K562 (cell line): Measurements from ENCODE around the gene IL21. TPM values are rescaled to one million over a fixed set of nuclear protein-coding genes. Genes with fewer than 3 reads are reported as not detected.

Experiments used
- ATAC-seq: fragments of 200-7000 bp; cut with Tn5 transposase; 3 replicates; pipeline ENCODE4 v1.9.1; 2020; ENCODE audit warnings: moderate library complexity
- BruUV-seq: library from RNA; stranded (reverse); fragments of 400-500 nt; replicated peaks from 2 replicates; lab custom pipeline; 2021; lab: Mats Ljungman, UMichigan
- CTCF ChIA-PET: fragments of 300-600 bp; formaldehyde crosslinking; extraction: SDS; loops from one replicate; lab custom pipeline; 2021; ENCODE audit warnings: low intra/inter-chr PET ratio; lab: Yijun Ruan, JAX
- POLR2A ChIA-PET: fragments of 300-600, 350-650 bp; sonication (Branson Sonifier 250); formaldehyde crosslinking; extraction: SDS; loops from one replicate; lab custom pipeline; 2021; ENCODE audit warnings: antibody characterized with exemption, inconsistent platforms; lab: Yijun Ruan, JAX
- DNase-seq, 4 experiments: peaks; one replicate each; pipeline versions ENCODE4 v3.0.0 to v3.0.0-alpha.2; 2011 to 2018; ENCODE audit warnings: low spot score in 3 of 4, mixed read lengths in 3 of 4; ENCODE audit errors: extremely low read depth in 1 of 4
- FAIRE-seq: peaks from 2 replicates; lab custom pipeline; 2011; peaks lifted over from hg19 to GRCh38; lab: Jason Lieb, UNC
- H2AFZ ChIP-seq: 2 replicates; pipeline ENCODE4 v1.6.0; 2011; ENCODE audit warnings: low read depth, low read length, control low read depth, inconsistent platforms
- H3K27ac ChIP-seq: fragments of 200-600 bp; 3 replicates; pipeline ENCODE4 v1.8.0; 2011; ENCODE audit warnings: low read depth, mild to moderate bottlenecking, control low read depth, inconsistent platforms, low read length, moderate library complexity, mixed read lengths; ENCODE audit errors: extremely low read depth
- H3K27me3 ChIP-seq, 2 experiments: fragments of 300-600 bp in 1 of 2; 2 replicates in 1 of 2; 3 replicates in 1 of 2; pipeline versions ENCODE4 v1.6.0 to v1.8.0; 2011; ENCODE audit warnings: inconsistent platforms in 2 of 2, low read length in 2 of 2, mild to moderate bottlenecking in 1 of 2, mixed read lengths in 1 of 2, moderate library complexity in 1 of 2; ENCODE audit not compliant: control insufficient read depth in 2 of 2, insufficient read depth in 2 of 2
- H3K36me3 ChIP-seq: fragments of 300-600 bp; 3 replicates; pipeline ENCODE4 v1.8.0; 2011; ENCODE audit warnings: mild to moderate bottlenecking, low read length, inconsistent platforms; ENCODE audit not compliant: control insufficient read depth, insufficient read depth
- H3K4me1 ChIP-seq, 2 experiments: fragments of 200-600 bp in 1 of 2; replicated peaks in 1 of 2; 2 replicates in 1 of 2; 3 replicates in 1 of 2; pipeline versions ENCODE4 v1.5.1 to v1.8.0; 2011; ENCODE audit warnings: inconsistent platforms in 2 of 2, low read length in 2 of 2, mild to moderate bottlenecking in 1 of 2, mixed read lengths in 1 of 2, moderate library complexity in 1 of 2; ENCODE audit not compliant: control insufficient read depth in 2 of 2, insufficient read depth in 2 of 2
- H3K4me2 ChIP-seq: 2 replicates; pipeline ENCODE4 v1.6.1; 2011; ENCODE audit warnings: low read length, control low read depth, inconsistent platforms, mixed read lengths; ENCODE audit not compliant: insufficient read depth
- H3K4me3 ChIP-seq: fragments of 200-600 bp; sonication (generic), shearing (Covaris generic); 2 replicates; pipeline ENCODE4 v1.5.1; 2016; ENCODE audit warnings: control low read depth, inconsistent platforms
- H3K79me2 ChIP-seq: fragments of 200-600 bp; 3 replicates; pipeline ENCODE4 v1.8.0; 2011; ENCODE audit warnings: low read length, inconsistent platforms; ENCODE audit not compliant: control insufficient read depth, insufficient read depth
- H3K9ac ChIP-seq, 2 experiments: 2 replicates each; pipeline versions ENCODE4 v1.6.0 to v1.6.1; 2011; ENCODE audit warnings: low read depth in 2 of 2, low read length in 2 of 2, control low read depth in 1 of 2, inconsistent platforms in 1 of 2, mild to moderate bottlenecking in 1 of 2, mixed read lengths in 1 of 2; ENCODE audit not compliant: insufficient read depth in 1 of 2
- H3K9me1 ChIP-seq: one replicate; pipeline ENCODE4 v1.6.0; 2011; ENCODE audit warnings: inconsistent platforms, mild to moderate bottlenecking, low read length, moderate library complexity; ENCODE audit not compliant: control insufficient read depth, insufficient read depth
- H3K9me3 ChIP-seq: replicated peaks from 2 replicates; pipeline ENCODE4 v1.5.1; 2011; ENCODE audit warnings: low read depth, low read length, inconsistent platforms; ENCODE audit not compliant: control insufficient read depth, insufficient read depth
- H4K20me1 ChIP-seq: replicated peaks from 2 replicates; pipeline ENCODE4 v1.6.1; 2011; ENCODE audit warnings: low read length, inconsistent platforms, mixed read lengths; ENCODE audit not compliant: control insufficient read depth, insufficient read depth
- BRCA1 ChIP-seq, 2 experiments: fragments of 450-650 bp in 1 of 2; sonication (generic) in 1 of 2; formaldehyde crosslinking in 1 of 2; IDR thresholded peaks; 2 replicates each; pipeline versions ENCODE4 v1.5.0 to v1.6.1; 2017 to 2020; ENCODE audit warnings: mild to moderate bottlenecking in 1 of 2, missing genetic modification reagents in 1 of 2
- E2F3 ChIP-seq: fragments of 250-450 bp; sonication (Bioruptor Pico); IDR thresholded peaks from 2 replicates; pipeline ENCODE4 v1.4.0; 2020; ENCODE audit warnings: mild to moderate bottlenecking
- GABPA ChIP-seq: fragments of 200-800 bp; sonication (Bioruptor generic); conservative IDR thresholded peaks from 2 replicates; pipeline ENCODE4 v1.6.1; 2016; ENCODE audit warnings: low read depth, missing genetic modification characterization, missing compliant biosample characterization
- MCM5 ChIP-seq: fragments of 450-650 bp; IDR thresholded peaks from 2 replicates; pipeline ENCODE4 v1.6.1; 2016; ENCODE audit warnings: low read depth
- SNRNP70 ChIP-seq: fragments of 200-400 bp; formaldehyde crosslinking; optimal IDR thresholded peaks from 2 replicates; pipeline ENCODE3; 2017; ENCODE audit warnings: low read depth, low read length
- TEAD1 ChIP-seq, 2 experiments: fragments of 450-650 bp in 1 of 2; sonication (generic) in 1 of 2; formaldehyde crosslinking; IDR thresholded peaks; 2 replicates each; pipeline versions ENCODE4 v1.4.0 to v1.8.0; 2020 to 2022; ENCODE audit warnings: mild to moderate bottlenecking in 2 of 2, missing genetic modification reagents in 1 of 2
- TRIM24 ChIP-seq, 2 experiments: fragments of 450-650 bp; IDR thresholded peaks; 2 replicates each; pipeline ENCODE4 v1.6.1; 2016
- ZNF407 ChIP-seq: fragments of 450-650 bp; IDR thresholded peaks from 2 replicates; pipeline ENCODE4 v1.6.1; 2016; ENCODE audit warnings: low read depth
- ZNF717 ChIP-seq: fragments of 250-450 bp; sonication (Bioruptor Pico); IDR thresholded peaks from 2 replicates; pipeline ENCODE4 v1.5.0; 2021
- WGBS: fragments of 100-300 bp; shearing (Covaris generic); methylation state at CpG from one replicate; pipeline ENCODE4 v1.1.6; 2016; ENCODE audit warnings: low coverage, mixed read lengths; ENCODE audit not compliant: insufficient coverage; ENCODE audit errors: missing lambda C conversion rate; 5-methylcytosine and 5-hydroxymethylcytosine counted together
- in situ Hi-C: fragments of 300-500 bp; cut with MboI; formaldehyde crosslinking; loops from 4 replicates; pipeline ENCODE4 v1.15.0; 2018; ENCODE audit warnings: inconsistent platforms, mixed read lengths
- intact Hi-C: fragments of 100-400 bp; cut with micrococcal nuclease; formaldehyde crosslinking; loops from 2 replicates; pipeline ENCODE4 v1.14.2; 2022
- polyA plus RNA-seq, 8 experiments: library from polyadenylated mRNA; depleted of rRNA in 4 of 8; stranded (reverse) in 5 of 8; unstranded in 3 of 8; fragments of >200 nt; fragmentation: Nextera tagmentation in 2 of 8; fragmentation: Illumina TruSeq in 1 of 8; extraction: Ambion mirVana in 2 of 8; extraction: Trizol in 1 of 8; gene quantifications; 2 replicates each; pipeline versions ENCODE4 v1.2.1 to v1.2.3, GENCODE V29; 2011 to 2014; ENCODE audit warnings: inconsistent platforms in 1 of 8, missing spikeins in 1 of 8
- total RNA-seq, 7 experiments: library from RNA; depleted of rRNA in 6 of 7; stranded (reverse); fragments of >200 nt in 6 of 7; fragmentation: Illumina TruSeq in 2 of 7; extraction: Trizol in 2 of 7; gene quantifications; 2 replicates each; pipeline versions ENCODE4 v1.2.1 to v1.2.3, GENCODE V29; 2011 to 2021; ENCODE audit warnings: low replicate concordance in 1 of 7

IL21 gene
- total and polyA plus RNA-seq, 9 of the 15 experiments (the other 6 are each of a cell fraction or from before 2014, with no cell fraction given), result not detected

GRCh38 chr4:122584519-122584918 lies 36.3 kb downstream of the IL21 start:
- intact Hi-C loops (no loop called here), in situ Hi-C loops (no loop called here)
- no peaks in the 10 kb centered on the region for H3K36me3 ChIP-seq
- FAIRE-seq (no peak), ATAC-seq (no peak), DNase-seq (no peak)
- H3K27ac ChIP-seq, result no peak overlapping the region
- no peaks in the 10 kb centered on the region for H3K79me2 ChIP-seq
- no TSS peak for BruUV-seq
- no peak overlapping the region for H3K4me2 ChIP-seq
- POLR2A ChIA-PET, result interaction anchor here (0.6 kb wide), 1 partner anchor 456 kb away, joined by 3 read pairs; no protein-coding TSS in a partner anchor
- TF ChIP-seq TEAD1 (CRISPR knock-in tag; IDR thresholded peaks at IDR 0.05) (no peak), E2F3 (CRISPR knock-in tag) (no peak)
- 11% methylated on average over 1 of the region's 1 CpG for WGBS
- H3K9ac ChIP-seq, result no peak overlapping the region
- CTCF ChIA-PET, result no interaction called here
- H4K20me1 ChIP-seq, result no peaks in the 10 kb centered on the region
- H2AFZ ChIP-seq, result no peak overlapping the region
- no peaks in the 10 kb centered on the region for H3K4me1 ChIP-seq
- H3K27me3 ChIP-seq, result peaks cover 0 to 12% of the 10 kb centered on the region in 2 experiments; a peak in 2 of 5 replicates
- H3K9me3 ChIP-seq, result no peaks in the 10 kb centered on the region
- no peaks in the 10 kb centered on the region for H3K9me1 ChIP-seq
- H3K4me3 ChIP-seq, result no peak overlapping the region

GRCh38 chr4:122583906-122584305 lies 37.0 kb downstream of the IL21 start:
- DNase-seq (no peak), ATAC-seq (no peak), FAIRE-seq (no peak)
- H3K79me2 ChIP-seq, result no peaks in the 10 kb centered on the region
- no peak overlapping the region for H3K4me2 ChIP-seq
- no peaks in the 10 kb centered on the region for H4K20me1 ChIP-seq
- peaks cover 0 to 12% of the 10 kb centered on the region in 2 experiments; a peak in 2 of 5 replicates for H3K27me3 ChIP-seq
- no peaks in the 10 kb centered on the region for H3K9me3 ChIP-seq
- intact Hi-C loops, result no loop called here
- no peaks in the 10 kb centered on the region for H3K4me1 ChIP-seq
- no peaks in the 10 kb centered on the region for H3K36me3 ChIP-seq
- H3K9me1 ChIP-seq, result no peaks in the 10 kb centered on the region
- no peak overlapping the region for H3K9ac ChIP-seq
- POLR2A ChIA-PET, result no interaction called here
- no TSS peak for BruUV-seq
- CTCF ChIA-PET, result no interaction called here
- WGBS, result 7% methylated on average over 6 of the region's 6 CpGs
- H2AFZ ChIP-seq, result no peak overlapping the region
- in situ Hi-C loops, result no loop called here
- H3K4me3 ChIP-seq, result no peak overlapping the region
- no peak overlapping the region for H3K27ac ChIP-seq
- TF ChIP-seq GABPA (no peak), ZNF407 (no peak), MCM5 (no peak), SNRNP70 (no peak), ZNF717 (CRISPR knock-in tag) (no peak), BRCA1 (IDR thresholded peaks at IDR 0.05) (no peak), BRCA1 (CRISPR knock-in tag; IDR thresholded peaks at IDR 0.05) (no peak), TRIM24 (IDR thresholded peaks at IDR 0.05) (no peak)
